HepG2 (cell line): ENCODE measurements around the gene TPRN. TPM values are rescaled to one million over a fixed set of nuclear protein-coding genes. Genes with fewer than 3 reads are reported as not detected.

Source experiments
- ATAC-seq: fragments of 200-7000 bp; cut with Tn5 transposase; 3 replicates; pipeline ENCODE4 v1.9.1; 2020; ENCODE audit warnings: mild to moderate bottlenecking, moderate library complexity
- BruUV-seq: library from RNA; stranded (reverse); fragments of 400-500 nt; replicated peaks from 2 replicates; lab custom pipeline; 2021; lab: Mats Ljungman, UMichigan
- CTCF ChIA-PET: fragments of 300-600 bp; formaldehyde crosslinking; extraction: SDS; loops from one replicate; lab custom pipeline; 2021; ENCODE audit warnings: low total read pairs, inconsistent platforms, low intra/inter-chr PET ratio; lab: Yijun Ruan, JAX
- POLR2A ChIA-PET: fragments of 350-600 bp; sonication (Branson Sonifier 250); formaldehyde crosslinking; loops from one replicate; lab custom pipeline; 2020; ENCODE audit warnings: antibody characterized with exemption, inconsistent platforms; lab: Yijun Ruan, JAX
- DNase-seq: peaks from one replicate; pipeline ENCODE4 v3.0.0-alpha.2; 2015; ENCODE audit warnings: low spot score
- FAIRE-seq: peaks from 3 replicates; lab custom pipeline; 2011; peaks lifted over from hg19 to GRCh38; lab: Jason Lieb, UNC
- H2AFZ ChIP-seq: one replicate; pipeline ENCODE4 v1.6.1; 2011; ENCODE audit warnings: low read length, inconsistent platforms
- H3K27ac ChIP-seq: fragments of 300-600 bp; 3 replicates; pipeline ENCODE4 v1.8.0; 2011; ENCODE audit warnings: mixed run types, mild to moderate bottlenecking, mixed read lengths, low read length, inconsistent platforms; ENCODE audit not compliant: insufficient read depth; ENCODE audit errors: extremely low read length
- H3K27me3 ChIP-seq, 2 experiments: fragments of 200-600 bp in 1 of 2; 2 replicates in 1 of 2; 3 replicates in 1 of 2; pipeline versions ENCODE4 v1.6.0 to v1.8.0; 2011; ENCODE audit warnings: low read length in 2 of 2, mild to moderate bottlenecking in 2 of 2, moderate library complexity in 2 of 2, inconsistent platforms in 1 of 2; ENCODE audit not compliant: insufficient read depth in 2 of 2, control insufficient read depth in 1 of 2
- H3K36me3 ChIP-seq, 2 experiments: fragments of 200-600 bp in 1 of 2; replicated peaks in 1 of 2; 2 replicates in 1 of 2; 3 replicates in 1 of 2; pipeline versions ENCODE4 v1.5.1 to v1.8.0; 2011; ENCODE audit warnings: low read length in 2 of 2, inconsistent platforms in 1 of 2; ENCODE audit not compliant: insufficient read depth in 2 of 2, control insufficient read depth in 1 of 2
- H3K4me1 ChIP-seq: 2 replicates; pipeline ENCODE4 v1.5.1; 2012; ENCODE audit warnings: low read length, inconsistent platforms; ENCODE audit not compliant: insufficient read depth
- H3K4me2 ChIP-seq: 2 replicates; pipeline ENCODE4 v1.6.0; 2011; ENCODE audit warnings: low read depth, low read length, inconsistent platforms
- H3K4me3 ChIP-seq, 3 experiments: fragments of 200-600 bp in 1 of 3; sonication (generic), shearing (Covaris generic) in 1 of 3; replicated peaks in 1 of 3; 2 replicates each; pipeline ENCODE4 v1.5.1; 2011 to 2016; ENCODE audit warnings: low read length in 3 of 3, inconsistent platforms in 2 of 3, low read depth in 2 of 3, mild to moderate bottlenecking in 2 of 3, control low read depth in 1 of 3, mixed read lengths in 1 of 3; ENCODE audit not compliant: insufficient read depth in 1 of 3
- H3K79me2 ChIP-seq: one replicate; pipeline ENCODE4 v1.6.1; 2011; ENCODE audit warnings: low read length, inconsistent platforms; ENCODE audit not compliant: insufficient read depth
- H3K9ac ChIP-seq: 2 replicates; pipeline ENCODE4 v1.6.0; 2011; ENCODE audit warnings: mild to moderate bottlenecking, low read depth, low read length, inconsistent platforms; ENCODE audit not compliant: insufficient read depth
- H3K9me3 ChIP-seq: 2 replicates; pipeline ENCODE4 v1.5.1; 2012; ENCODE audit warnings: mild to moderate bottlenecking, low read length
- H4K20me1 ChIP-seq: 2 replicates; pipeline ENCODE4 v1.6.0; 2011; ENCODE audit warnings: inconsistent platforms, mild to moderate bottlenecking, low read length, moderate library complexity; ENCODE audit not compliant: insufficient read depth
- MIER3 ChIP-seq: IDR thresholded peaks from 2 replicates; pipeline ENCODE4 v1.6.1; 2016; ENCODE audit warnings: missing compliant biosample characterization, borderline replicate concordance
- PATZ1 ChIP-seq: sonication (generic); formaldehyde crosslinking; IDR thresholded peaks from 2 replicates; pipeline ENCODE4 v1.4.0; 2020; ENCODE audit warnings: missing genetic modification reagents
- PRMT3 ChIP-seq: sonication (generic); formaldehyde crosslinking; IDR thresholded peaks from 2 replicates; pipeline ENCODE4 v1.8.1; 2022; ENCODE audit warnings: low read depth, mild to moderate bottlenecking, moderate library complexity, missing genetic modification reagents, borderline replicate concordance
- TCF12 ChIP-seq, 2 experiments: fragments of 450-650 bp in 1 of 2; sonication (generic) in 1 of 2; formaldehyde crosslinking in 1 of 2; IDR thresholded peaks; 2 replicates each; pipeline versions ENCODE4 v1.6.1 to v1.8.0; 2017 to 2022; ENCODE audit warnings: antibody characterized with exemption in 1 of 2, mild to moderate bottlenecking in 1 of 2, missing genetic modification reagents in 1 of 2, moderate library complexity in 1 of 2
- ZFYVE20 ChIP-seq: sonication (generic); formaldehyde crosslinking; IDR thresholded peaks from 2 replicates; pipeline ENCODE4 v1.8.0; 2023; ENCODE audit warnings: low read depth, mild to moderate bottlenecking, moderate library complexity, missing genetic modification reagents, borderline replicate concordance
- ZNF337 ChIP-seq: sonication (generic); formaldehyde crosslinking; IDR thresholded peaks from 2 replicates; pipeline ENCODE4 v1.5.1; 2020; ENCODE audit warnings: missing genetic modification reagents, low read depth, mild to moderate bottlenecking, borderline replicate concordance
- ZNF512B ChIP-seq: sonication (generic); formaldehyde crosslinking; IDR thresholded peaks from 2 replicates; pipeline ENCODE4 v1.5.1; 2020; ENCODE audit warnings: missing genetic modification reagents, mild to moderate bottlenecking, borderline replicate concordance
- ZNF619 ChIP-seq: sonication (generic); formaldehyde crosslinking; IDR thresholded peaks from 2 replicates; pipeline ENCODE4 v1.4.0; 2020; ENCODE audit warnings: mild to moderate bottlenecking, missing genetic modification reagents
- ZNF687 ChIP-seq: sonication (generic); formaldehyde crosslinking; IDR thresholded peaks from 2 replicates; pipeline ENCODE4 v1.5.1; 2020; ENCODE audit warnings: mild to moderate bottlenecking, missing genetic modification reagents, moderate library complexity
- ZSCAN21 ChIP-seq: sonication (generic); formaldehyde crosslinking; IDR thresholded peaks from 2 replicates; pipeline ENCODE4 v1.8.0; 2022; ENCODE audit warnings: mild to moderate bottlenecking, missing genetic modification reagents, moderate library complexity, borderline replicate concordance
- WGBS: methylation state at CpG from one replicate; pipeline ENCODE4 v1.1.6; 2017; ENCODE audit warnings: low lambda C conversion rate; 5-methylcytosine and 5-hydroxymethylcytosine counted together
- in situ Hi-C: cut with HindIII; loops from 2 replicates; pipeline ENCODE4 v1.10.0; 2017; ENCODE audit warnings: low pct_unique_long_range_greater_than_20kb; ENCODE audit not compliant: extremely low pct_ligation_motif_present
- intact Hi-C: fragments of 100-400 bp; cut with micrococcal nuclease; formaldehyde crosslinking; loops from one replicate; pipeline ENCODE4 v1.10.0; 2022; ENCODE audit not compliant: unreplicated experiment
- polyA plus RNA-seq, 8 experiments: library from polyadenylated mRNA; depleted of rRNA in 3 of 8; stranded (reverse) in 7 of 8; unstranded in 1 of 8; fragments of >200 nt; fragmentation: Illumina TruSeq in 4 of 8; extraction: Trizol in 4 of 8; gene quantifications; 2 replicates each; pipeline versions ENCODE4 v1.2.1 to v1.2.3, GENCODE V29; 2011 to 2016; ENCODE audit warnings: low read depth in 4 of 8, missing spikeins in 1 of 8, mixed read lengths in 1 of 8; ENCODE audit not compliant: insufficient read depth in 1 of 8
- total RNA-seq, 5 experiments: library from RNA; depleted of rRNA; stranded (reverse); fragments of >200 nt; fragmentation: Illumina TruSeq; extraction: Trizol; gene quantifications; 2 replicates each; pipeline ENCODE4 v1.2.3, GENCODE V29; 2016; ENCODE audit warnings: low read depth in 1 of 5

TPRN gene
- total and polyA plus RNA-seq, 2 of the 13 experiments (the other 11 are each of a cell fraction or from before 2014, with no cell fraction given): 10.1 to 19.2 TPM

GRCh38 chr9:137169896-137170358 is 30.6 kb downstream of the TPRN start, which contains the start of gene LRRC26:
LRRC26 (minus strand) TSS chr9:137170051; CDS start chr9:137169943, 108 bp downstream.
- no peak within 1 kb of the TSS for H3K9ac ChIP-seq
- ChIA-PET CTCF (no interaction called here), POLR2A (interaction anchor here (0.6 to 1.7 kb wide), 4 partner anchors 9 to 71 kb away, joined by 3 to 5 read pairs (median 4); partner anchors contain the start of gene TUBB4B)
- in situ Hi-C loops (no loop called here), intact Hi-C loops (loop anchor here (10.0 kb wide), 1 partner anchor 55 kb away; the partner anchor contains the start of gene DPP7)
- no peaks in the 10 kb centered on the region for H3K79me2 ChIP-seq
- no peaks in the 10 kb centered on the region for H3K9me3 ChIP-seq
- peak within 1 kb of the TSS; percentile 21 to 65 (median 47); a peak in 5 of 6 replicates for H3K4me3 ChIP-seq
- 2% methylated on average over 10 of the region's 41 CpGs for WGBS
- H3K27ac ChIP-seq: no peak within 1 kb of the TSS
- H3K4me2 ChIP-seq: peak within 1 kb of the TSS; percentile 76
- H3K4me1 ChIP-seq: peaks cover 9% of the 10 kb centered on the region
- FAIRE-seq (no peak), ATAC-seq (no peak), DNase-seq (no peak)
- no peaks in the 10 kb centered on the region for H4K20me1 ChIP-seq
- no peaks in the 10 kb centered on the region for H3K36me3 ChIP-seq
- no TSS peak for BruUV-seq
- no peak within 1 kb of the TSS for H2AFZ ChIP-seq
- peaks cover 11 to 66% of the 10 kb centered on the region in 2 experiments; a peak in 3 of 5 replicates for H3K27me3 ChIP-seq
- 0 out of 2 replicates have a peak, but pooled peaks have one; percentile 15 for TF ChIP-seq PRMT3 (CRISPR knock-in tag)
- no peak for TF ChIP-seq ZNF619 (CRISPR knock-in tag)
- TF ChIP-seq ZFYVE20 (CRISPR knock-in tag): no peak
- no peak for TF ChIP-seq TCF12 (IDR thresholded peaks at IDR 0.05)
- TF ChIP-seq TCF12 (CRISPR knock-in tag; IDR thresholded peaks at IDR 0.05): no peak
- 0 out of 2 replicates have a peak, but pooled peaks have one; percentile 21 for TF ChIP-seq PATZ1
- 0 out of 2 replicates have a peak, but pooled peaks have one; percentile 0 for TF ChIP-seq ZSCAN21 (CRISPR knock-in tag)
- no peak for TF ChIP-seq ZNF512B
- peak; percentile 38; the same call in 1 of the 2 replicates for TF ChIP-seq ZNF687 (CRISPR knock-in tag)
- no peak for TF ChIP-seq MIER3 (CRISPR knock-in tag)
- TF ChIP-seq ZNF337: no peak
